GM23338 (cell line): Measurements from ENCODE around the gene PISD. TPM values are rescaled to one million over a fixed set of nuclear protein-coding genes. Genes with fewer than 3 reads are reported as not detected.

Source experiments
- ATAC-seq: fragments of 200-7000 bp; cut with Tn5 transposase; 3 replicates; pipeline ENCODE4 v1.9.1; 2020
- DNase-seq: peaks from one replicate; pipeline ENCODE4 v3.0.0-alpha.2; 2015; ENCODE audit warnings: low spot score
- H2AFZ ChIP-seq: fragments of 200-600 bp; sonication (generic); 2 replicates; pipeline ENCODE4 v1.8.0; 2016; ENCODE audit warnings: antibody characterized with exemption, mild to moderate bottlenecking, moderate library complexity
- H3F3A ChIP-seq: fragments of 200-600 bp; sonication (generic); replicated peaks from 2 replicates; pipeline ENCODE4 v1.8.0; 2017; ENCODE audit warnings: antibody characterized with exemption, mixed run types, low read depth
- H3K27ac ChIP-seq: fragments of 200-600 bp; sonication (generic); 2 replicates; pipeline ENCODE4 v1.6.1; 2016; ENCODE audit warnings: low read depth
- H3K27me3 ChIP-seq: fragments of 200-600 bp; sonication (generic); 2 replicates; pipeline ENCODE4 v1.8.0; 2016; ENCODE audit warnings: mild to moderate bottlenecking, mixed run types, moderate library complexity; ENCODE audit not compliant: insufficient read depth
- H3K36me3 ChIP-seq: fragments of 200-600 bp; sonication (generic); 2 replicates; pipeline ENCODE4 v1.8.0; 2016; ENCODE audit warnings: mild to moderate bottlenecking; ENCODE audit not compliant: insufficient read depth
- H3K4me1 ChIP-seq: fragments of 200-600 bp; sonication (generic); 2 replicates; pipeline ENCODE4 v1.8.0; 2016; ENCODE audit warnings: mild to moderate bottlenecking, moderate library complexity; ENCODE audit not compliant: insufficient read depth
- H3K4me2 ChIP-seq: fragments of 200-600 bp; sonication (generic); 2 replicates; pipeline ENCODE4 v1.7.1; 2017; ENCODE audit warnings: mixed run types
- H3K4me3 ChIP-seq: fragments of 200-600 bp; sonication (generic); 2 replicates; pipeline ENCODE4 v1.6.1; 2016; ENCODE audit warnings: mixed run types
- H3K79me2 ChIP-seq: fragments of 200-600 bp; sonication (generic); replicated peaks from 2 replicates; pipeline ENCODE4 v1.8.0; 2017; ENCODE audit warnings: mild to moderate bottlenecking; ENCODE audit not compliant: insufficient read depth
- H3K9me2 ChIP-seq: fragments of 200-600 bp; sonication (generic); 2 replicates; pipeline ENCODE4 v1.8.0; 2017; ENCODE audit not compliant: insufficient read depth
- H4K20me1 ChIP-seq: fragments of 200-600 bp; sonication (generic); replicated peaks from 2 replicates; pipeline ENCODE4 v1.8.0; 2017; ENCODE audit warnings: mild to moderate bottlenecking; ENCODE audit not compliant: insufficient read depth
- H3K27ac Mint-ChIP-seq: 2 replicates; pipeline ENCODE4 v1.8.0; 2020; ENCODE audit warnings: inconsistent platforms, mild to moderate bottlenecking, moderate library complexity, mixed read lengths
- H3K27me3 Mint-ChIP-seq: 3 replicates; pipeline ENCODE4 v1.8.0; 2022; ENCODE audit warnings: low read depth, mild to moderate bottlenecking, moderate library complexity, mixed read lengths, inconsistent platforms; ENCODE audit not compliant: insufficient read depth, poor library complexity
- H3K36me3 Mint-ChIP-seq: 3 replicates; pipeline ENCODE4 v1.8.0; 2021; ENCODE audit warnings: low read depth, mild to moderate bottlenecking, inconsistent platforms, moderate library complexity, mixed read lengths
- H3K4me1 Mint-ChIP-seq: 3 replicates; pipeline ENCODE4 v1.8.0; 2020; ENCODE audit warnings: mild to moderate bottlenecking, inconsistent platforms, mixed read lengths
- H3K4me3 Mint-ChIP-seq: 3 replicates; pipeline ENCODE4 v1.8.0; 2021; ENCODE audit warnings: moderate library complexity, mild to moderate bottlenecking, inconsistent platforms, mixed read lengths
- H3K9me3 Mint-ChIP-seq: 3 replicates; pipeline ENCODE4 v1.8.0; 2020; ENCODE audit warnings: moderate library complexity, mild to moderate bottlenecking, inconsistent platforms, mixed read lengths
- CREB1 ChIP-seq: fragments of 250-450 bp; sonication (Bioruptor Pico); IDR thresholded peaks from 2 replicates; pipeline ENCODE4 v1.5.0; 2020; ENCODE audit warnings: low read depth, mild to moderate bottlenecking, moderate library complexity
- CTCF ChIP-seq, 2 experiments: fragments of 200-600 bp in 1 of 2; sonication (generic) in 1 of 2; conservative IDR thresholded peaks; 2 replicates each; pipeline versions ENCODE4 v1.5.1 to v1.6.1; 2016 to 2017; ENCODE audit warnings: antibody characterized with exemption in 2 of 2, low read depth in 2 of 2, mild to moderate bottlenecking in 2 of 2, moderate library complexity in 1 of 2
- ETS1 ChIP-seq: IDR thresholded peaks from 2 replicates; pipeline ENCODE4 v1.6.1; 2016; ENCODE audit warnings: antibody characterized with exemption
- EZH2 ChIP-seq: fragments of 200-600 bp; sonication (generic); IDR thresholded peaks from one replicate; pipeline ENCODE4 v1.8.0; 2017; ENCODE audit warnings: antibody characterized with exemption, mild to moderate bottlenecking, low read depth; ENCODE audit not compliant: unreplicated experiment
- EZH2phosphoT487 ChIP-seq: fragments of 200-600 bp; sonication (generic); IDR thresholded peaks from one replicate; pipeline ENCODE4 v1.8.1; 2018; ENCODE audit warnings: antibody characterized with exemption; ENCODE audit not compliant: unreplicated experiment
- JUNB ChIP-seq: IDR thresholded peaks from one replicate; pipeline ENCODE4 v1.6.1; 2016; ENCODE audit warnings: antibody characterized with exemption; ENCODE audit not compliant: unreplicated experiment
- NANOG ChIP-seq: IDR thresholded peaks from 2 replicates; pipeline ENCODE4 v1.6.1; 2016; ENCODE audit warnings: antibody characterized with exemption, borderline replicate concordance
- POLR2AphosphoS5 ChIP-seq: IDR thresholded peaks from 2 replicates; pipeline ENCODE4 v1.6.1; 2016; ENCODE audit warnings: antibody characterized with exemption, low read depth
- REST ChIP-seq: IDR thresholded peaks from one replicate; pipeline ENCODE4 v1.6.1; 2018; ENCODE audit warnings: antibody characterized with exemption; ENCODE audit not compliant: unreplicated experiment
- STAT1 ChIP-seq: IDR thresholded peaks from one replicate; pipeline ENCODE4 v1.6.1; 2016; ENCODE audit warnings: antibody characterized with exemption; ENCODE audit not compliant: unreplicated experiment
- ZNF114 ChIP-seq: fragments of 250-450 bp; sonication (Bioruptor Pico); IDR thresholded peaks from 2 replicates; pipeline ENCODE4 v1.5.0; 2020; ENCODE audit warnings: mild to moderate bottlenecking, moderate library complexity
- ZNF331 ChIP-seq: fragments of 250-450 bp; sonication (Bioruptor Pico); IDR thresholded peaks from 2 replicates; pipeline ENCODE4 v1.5.0; 2020; ENCODE audit warnings: low read depth, mild to moderate bottlenecking, moderate library complexity
- ZNF462 ChIP-seq: fragments of 250-450 bp; sonication (Bioruptor Pico); IDR thresholded peaks from 2 replicates; pipeline ENCODE4 v1.5.0; 2020; ENCODE audit warnings: mild to moderate bottlenecking, moderate library complexity
- polyA plus RNA-seq: library from polyadenylated mRNA; unstranded; fragments of >200 nt; fragmentation: Nextera tagmentation; extraction: Ambion mirVana; gene quantifications from 2 replicates; pipeline ENCODE4 v1.2.1, GENCODE V29; 2016
- total RNA-seq: library from RNA; depleted of rRNA; stranded (reverse); fragments of >200 nt; shearing (Covaris generic); gene quantifications from 2 replicates; pipeline ENCODE4 v1.2.3, GENCODE V29; 2014

PISD gene
- total and polyA plus RNA-seq, 2 experiments from 2014 or later = 43.1 to 54.5 TPM

GRCh38 chr22:31626427-31627150 is 35.4 kb downstream of the PISD start:
- peak overlapping the region; percentile 36; the same call in 1 of the 2 replicates for H3K4me3 ChIP-seq
- H3K4me2 ChIP-seq = peak overlapping the region; percentile 73; the same call in 1 of the 2 replicates
- peak overlapping the region; percentile 69; the same call in 1 of the 2 replicates for H3K27ac ChIP-seq
- peaks cover 8% of the 10 kb centered on the region for H3F3A ChIP-seq
- Mint-ChIP-seq H3K9me3 (no peaks in the 10 kb centered on the region), H3K4me1 (peaks cover 46% of the 10 kb centered on the region), H3K4me3 (peak overlapping the region; percentile 27; the same call in 1 of the 3 replicates), H3K36me3 (peaks cover 3% of the 10 kb centered on the region; the same call in 1 of the 3 replicates), H3K27ac (peak overlapping the region; percentile 84; the same call in 1 of the 2 replicates), H3K27me3 (peaks cover 13% of the 10 kb centered on the region)
- H3K4me1 ChIP-seq = peaks cover 19% of the 10 kb centered on the region
- H3K27me3 ChIP-seq = no peaks in the 10 kb centered on the region
- no peak overlapping the region for H2AFZ ChIP-seq
- H4K20me1 ChIP-seq = peaks cover 24% of the 10 kb centered on the region
- DNase-seq (no peak), ATAC-seq (no peak)
- H3K79me2 ChIP-seq = peaks cover 66% of the 10 kb centered on the region
- TF ChIP-seq POLR2AphosphoS5 = no peak
- TF ChIP-seq EZH2 = no peak
- TF ChIP-seq CTCF (conservative IDR thresholded peaks at IDR 0.05; ENCODE audit: low read depth in 2 of 2) = no peak
- TF ChIP-seq ETS1 = no peak
- TF ChIP-seq EZH2phosphoT487 = no peak
- no peak for TF ChIP-seq ZNF331
- TF ChIP-seq ZNF462 (CRISPR knock-in tag) = no peak
- TF ChIP-seq ZNF114 (CRISPR knock-in tag) = no peak
- no peak for TF ChIP-seq JUNB
- no peak for TF ChIP-seq REST
- TF ChIP-seq NANOG = no peak
- no peak for TF ChIP-seq STAT1
- TF ChIP-seq CREB1 = no peak
- H3K9me2 ChIP-seq = no peaks in the 10 kb centered on the region
- H3K36me3 ChIP-seq = no peaks in the 10 kb centered on the region
